Right kidney (tissue), 1 donor: ENCODE data around the gene PALM.
A peak's percentile ranks its signal among the peaks of the same experiment; 100 is the strongest.
"Not testable (repeated sequence)": the region's sequence is repeated elsewhere in the genome, so short reads cannot be mapped to it uniquely, and the experiment has no call there.

Experiments
- DNase-seq: peaks from one replicate; pipeline ENCODE4 v3.0.0-alpha.2; 2016

PALM gene

DNA sequence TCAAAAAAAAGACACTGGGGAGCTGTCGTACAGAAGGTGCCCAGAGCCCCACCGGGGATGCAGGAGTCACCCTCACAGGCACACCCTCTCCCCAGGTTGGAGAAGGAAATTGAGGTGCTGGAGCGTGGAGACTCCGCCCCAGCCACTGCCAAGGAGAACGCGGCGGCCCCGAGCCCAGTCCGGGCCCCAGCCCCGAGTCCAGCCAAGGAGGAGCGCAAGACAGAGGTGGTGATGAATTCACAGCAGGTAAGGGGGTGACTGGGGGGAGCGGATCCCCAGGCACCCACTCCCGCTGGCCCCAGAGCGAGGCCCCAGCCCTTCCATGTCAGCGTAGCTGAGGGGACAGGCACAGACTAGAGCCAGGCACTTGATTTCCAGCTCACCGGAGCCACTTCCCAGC, 22.3 kb downstream of the PALM start:
- DNase-seq: no peak

DNA sequence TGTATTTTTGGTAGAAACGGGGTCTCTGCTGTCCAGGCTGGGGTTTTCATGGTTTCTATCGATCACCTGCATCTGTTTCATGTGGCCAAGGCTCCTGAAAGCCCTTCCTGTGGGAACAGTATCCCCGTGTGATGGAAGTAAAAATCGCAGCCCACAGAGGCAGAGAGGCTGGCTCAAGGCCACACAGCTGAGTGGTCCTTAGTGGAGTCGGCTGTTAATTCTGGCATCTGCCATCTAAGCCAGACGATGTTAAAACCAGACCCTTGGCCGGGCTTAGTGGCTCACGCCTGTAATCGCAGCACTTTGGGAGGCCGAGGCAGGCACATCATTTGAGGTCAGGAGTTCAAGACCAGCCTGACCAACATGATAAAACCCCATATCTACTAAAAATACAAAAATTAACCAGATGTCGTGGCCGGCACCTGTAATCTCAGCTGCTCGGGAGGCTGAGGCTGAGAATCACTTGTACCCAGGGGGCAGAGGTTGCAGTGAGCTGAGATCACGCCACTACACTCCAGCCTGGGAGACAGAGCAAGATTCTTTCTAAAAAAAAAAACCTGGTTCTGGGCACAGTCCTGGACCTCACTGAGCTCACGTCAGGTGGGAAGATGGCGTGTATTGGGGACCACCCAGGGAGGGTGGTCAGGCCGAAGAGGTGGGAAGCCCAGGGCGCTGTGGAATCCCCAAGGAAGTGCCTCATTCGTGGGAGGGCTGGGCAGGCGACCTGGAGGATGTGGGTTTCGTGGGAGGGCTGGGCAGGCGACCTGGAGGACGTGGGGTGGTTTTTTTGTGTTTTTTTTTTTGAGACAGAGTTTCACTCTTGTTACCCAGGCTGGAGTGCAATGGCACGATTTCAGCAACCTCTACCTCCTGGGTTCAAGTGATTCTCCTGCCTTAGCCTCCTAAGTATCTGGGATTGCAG, 23.7 kb downstream of the PALM start:
- no peak for DNase-seq

DNA sequence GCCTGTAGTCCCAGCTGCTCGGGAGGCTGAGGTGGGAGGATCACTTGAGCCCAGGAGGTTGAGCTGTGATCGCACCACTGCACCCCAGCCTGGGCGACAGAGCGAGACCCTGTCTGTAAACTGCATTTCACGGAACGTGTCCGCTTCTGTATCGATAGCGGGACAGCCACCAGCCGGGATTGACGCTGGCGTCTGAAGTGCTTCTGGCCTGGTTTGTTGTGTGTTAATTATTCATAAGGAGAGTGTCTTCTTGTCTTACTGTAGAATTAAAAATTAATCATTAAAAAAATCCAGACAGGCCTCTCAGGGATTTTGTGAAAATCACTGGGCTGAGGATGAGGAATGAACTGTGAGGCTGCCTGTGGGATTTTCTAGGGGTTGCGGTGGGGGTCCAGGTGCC, 26.0 kb downstream of the PALM start:
- DNase-seq: no peak

DNA sequence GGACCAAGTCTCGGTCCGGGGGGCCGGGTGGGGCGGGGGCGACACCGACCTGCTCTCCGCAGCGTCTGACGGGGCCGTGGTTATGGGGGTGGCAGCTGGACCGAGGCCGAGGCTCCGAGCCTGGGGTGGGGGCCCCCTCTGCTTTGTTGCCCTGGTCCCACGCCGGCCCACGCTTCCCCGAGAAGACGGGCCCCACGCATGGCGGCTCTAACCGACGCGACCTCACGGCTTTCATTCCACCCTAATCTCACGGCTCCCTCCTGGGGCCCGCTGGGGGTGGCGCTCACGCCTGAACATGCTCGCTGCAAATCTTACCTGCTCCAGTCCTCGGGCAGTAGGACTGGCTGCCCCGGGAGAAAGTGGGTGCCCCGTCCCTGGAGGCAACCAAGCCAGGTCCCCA, 27.4 kb downstream of the PALM start:
- no peak for DNase-seq

DNA sequence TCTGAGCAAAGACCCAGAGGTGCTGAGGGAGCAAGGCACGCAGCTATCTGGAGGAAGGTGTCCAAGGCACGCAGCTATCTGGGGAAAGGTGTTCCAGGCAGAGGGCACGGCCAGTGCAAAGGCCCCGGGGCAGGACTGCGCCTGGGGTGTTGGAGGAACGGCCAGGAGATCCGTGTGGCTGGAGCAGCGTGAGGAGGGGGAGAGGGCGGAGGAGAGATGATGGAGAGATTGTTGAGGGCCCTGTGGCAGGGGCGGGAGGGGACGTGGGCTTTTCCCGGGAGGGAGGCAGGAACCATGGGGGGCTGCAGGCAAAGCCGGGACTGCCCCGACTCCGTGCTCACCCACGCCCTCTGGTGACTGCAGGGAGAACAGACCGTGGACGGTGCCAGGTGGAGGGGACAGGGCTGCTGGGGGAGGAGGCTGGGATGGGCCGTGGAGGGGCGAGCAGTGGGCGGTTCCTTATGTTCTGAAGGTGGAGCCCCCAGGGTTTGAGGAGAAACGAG, 28.9 kb downstream of the PALM start:
- no peak for DNase-seq

DNA sequence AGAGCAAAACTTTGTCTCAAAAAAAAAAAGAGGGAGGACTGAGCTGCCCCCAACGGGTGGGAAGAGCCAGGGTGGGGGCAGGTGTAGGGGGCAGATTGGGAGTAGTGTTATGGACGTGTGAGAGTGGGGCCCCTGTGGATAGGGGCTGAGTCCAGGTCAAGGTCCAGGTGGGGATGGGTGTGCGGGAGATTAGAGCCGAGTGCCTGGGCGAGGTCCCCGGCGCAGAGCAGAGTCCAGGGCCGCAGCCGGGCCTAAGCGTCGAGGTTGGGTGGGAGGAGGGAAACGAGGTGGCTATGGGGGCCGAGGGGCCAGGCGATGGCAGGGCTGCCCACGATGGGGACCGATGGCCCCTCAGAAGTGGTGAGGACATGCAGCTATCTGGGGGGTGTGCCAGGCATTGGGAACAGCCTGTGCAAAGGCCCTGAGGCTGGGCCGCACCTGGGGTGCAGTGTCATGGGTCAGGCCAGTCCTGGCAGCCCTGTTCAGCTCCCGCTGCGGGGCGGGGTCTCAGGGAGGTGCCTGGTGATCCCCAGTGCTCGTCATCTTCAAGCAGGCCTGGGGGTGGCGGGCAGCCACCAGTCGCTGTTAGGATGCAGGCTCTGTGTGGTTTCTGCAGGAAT, 29.9 kb downstream of the PALM start:
- no peak for DNase-seq

DNA sequence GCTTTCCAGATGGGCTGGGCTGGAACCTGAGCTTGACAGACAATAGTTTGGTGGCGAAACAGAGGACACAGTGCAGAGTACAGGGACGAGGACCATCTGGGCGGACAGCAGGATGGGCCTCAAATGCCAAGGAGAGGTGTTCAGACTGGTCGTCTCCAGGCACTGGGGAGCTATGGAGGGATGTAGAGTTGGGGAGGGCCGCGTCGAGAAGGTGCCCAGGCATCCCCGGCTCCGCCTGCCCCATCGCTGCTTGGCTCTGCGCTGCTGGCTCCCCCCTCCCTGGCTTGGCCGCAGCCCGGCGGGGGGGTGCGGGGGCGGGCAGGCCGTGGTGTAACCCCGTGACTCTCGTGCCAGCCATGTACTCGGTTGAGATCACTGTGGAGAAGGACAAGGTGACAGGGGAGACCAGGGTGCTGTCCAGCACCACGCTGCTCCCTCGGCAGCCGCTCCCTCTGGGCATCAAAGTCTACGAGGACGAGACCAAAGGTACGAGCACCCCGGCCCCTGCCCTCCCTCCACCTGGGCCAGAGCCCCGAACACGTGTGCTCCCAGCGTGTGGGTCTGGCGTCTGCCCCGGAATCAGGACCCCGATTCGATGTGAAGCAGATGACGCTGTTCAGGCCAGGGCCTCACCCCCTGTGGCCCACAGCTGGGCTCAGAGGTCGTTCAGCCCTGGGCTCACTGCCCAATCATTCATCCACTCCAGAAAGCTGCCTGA, 31.4 kb downstream of the PALM start:
- DNase-seq: no peak

DNA sequence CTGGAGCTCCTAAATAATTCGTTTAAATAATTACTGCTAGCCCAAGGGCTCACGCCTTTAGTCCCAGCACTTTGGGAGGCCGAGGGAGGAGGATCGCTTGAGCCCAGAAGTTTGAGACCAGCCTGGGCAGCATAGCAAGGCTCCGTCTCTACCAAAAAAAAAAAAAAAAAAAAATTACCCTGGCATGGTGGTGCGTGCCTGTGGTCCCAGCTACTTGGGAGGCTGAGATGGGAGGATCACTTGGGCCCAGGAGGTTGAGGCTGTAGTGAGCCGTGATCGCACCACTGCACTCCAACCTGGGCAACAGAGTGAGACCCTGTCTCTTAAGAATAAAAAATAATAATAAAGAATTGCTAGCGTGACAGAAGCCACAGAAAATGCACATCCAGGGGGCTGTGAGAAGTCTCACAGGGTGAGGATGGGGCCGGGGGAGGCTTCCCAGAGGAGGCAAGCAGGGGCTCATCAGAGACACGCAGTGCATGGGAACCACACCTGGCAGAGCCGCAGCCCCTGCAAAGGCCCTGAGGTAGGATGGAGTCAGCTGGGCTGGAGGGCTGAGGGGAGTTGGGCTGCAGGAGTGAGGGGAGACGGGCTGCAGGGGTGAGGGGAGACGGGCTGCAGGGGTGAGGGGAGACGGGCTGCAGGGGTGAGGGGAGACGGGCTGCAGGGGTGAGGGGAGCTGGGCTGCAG, 32.2 kb downstream of the PALM start:
- not testable (repeated sequence) for DNase-seq

DNA sequence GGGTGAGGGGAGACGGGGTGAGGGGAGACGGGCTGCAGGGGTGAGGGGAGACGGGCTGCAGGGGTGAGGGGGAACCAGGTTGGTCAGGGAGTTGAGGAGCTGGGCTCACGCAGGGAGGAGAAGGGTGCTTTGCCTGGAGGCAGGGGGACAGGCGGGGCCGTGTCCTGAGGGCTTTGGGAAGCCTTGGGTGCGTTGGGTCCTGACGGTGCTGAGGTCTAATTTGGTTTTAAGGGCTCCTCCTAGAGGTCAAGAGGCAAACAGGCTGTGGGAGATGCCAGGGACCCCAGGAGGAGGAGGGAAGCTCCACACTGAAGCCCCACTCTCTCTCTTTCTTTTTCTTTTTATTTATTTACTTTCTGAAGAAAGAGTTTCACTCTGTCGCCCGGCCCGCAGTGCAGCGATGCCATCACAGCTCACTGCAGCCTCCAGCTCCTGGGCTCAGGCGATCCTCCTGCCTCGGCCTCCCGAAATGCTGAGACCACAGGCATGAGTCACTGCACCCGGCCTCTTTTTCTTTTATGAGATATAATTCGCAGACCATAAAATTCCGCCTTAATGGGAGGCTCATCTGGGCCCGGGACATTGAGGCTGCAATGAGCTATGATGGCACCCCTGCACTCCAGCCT, 32.9 kb downstream of the PALM start:
- DNase-seq: no peak

DNA sequence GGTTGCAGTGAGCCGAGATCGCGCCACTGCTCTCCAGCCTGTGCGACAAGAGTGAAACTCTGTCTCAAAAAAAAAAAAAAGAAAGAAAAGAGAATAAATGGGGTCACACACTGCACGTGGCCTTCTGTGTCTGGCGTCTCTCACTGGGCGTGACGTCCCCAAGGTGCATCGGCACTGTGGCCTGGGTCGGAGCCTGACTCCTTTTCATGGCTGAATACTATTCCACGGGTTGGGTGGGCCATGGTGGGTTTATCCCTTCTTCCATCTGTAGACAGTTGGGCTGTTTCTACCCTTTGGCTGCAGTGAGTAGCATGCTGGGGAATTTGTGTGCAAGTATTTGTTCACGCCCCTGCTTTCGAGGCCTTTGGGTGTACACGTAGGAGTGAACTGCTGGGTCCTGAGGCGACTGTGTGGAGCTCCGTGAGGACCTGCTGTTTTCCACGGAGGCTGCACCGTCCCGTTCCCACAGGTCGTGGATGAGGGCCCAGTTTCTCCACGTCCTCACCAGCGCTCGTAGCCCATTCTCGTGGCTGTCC, 33.9 kb downstream of the PALM start:
- no peak for DNase-seq

DNA sequence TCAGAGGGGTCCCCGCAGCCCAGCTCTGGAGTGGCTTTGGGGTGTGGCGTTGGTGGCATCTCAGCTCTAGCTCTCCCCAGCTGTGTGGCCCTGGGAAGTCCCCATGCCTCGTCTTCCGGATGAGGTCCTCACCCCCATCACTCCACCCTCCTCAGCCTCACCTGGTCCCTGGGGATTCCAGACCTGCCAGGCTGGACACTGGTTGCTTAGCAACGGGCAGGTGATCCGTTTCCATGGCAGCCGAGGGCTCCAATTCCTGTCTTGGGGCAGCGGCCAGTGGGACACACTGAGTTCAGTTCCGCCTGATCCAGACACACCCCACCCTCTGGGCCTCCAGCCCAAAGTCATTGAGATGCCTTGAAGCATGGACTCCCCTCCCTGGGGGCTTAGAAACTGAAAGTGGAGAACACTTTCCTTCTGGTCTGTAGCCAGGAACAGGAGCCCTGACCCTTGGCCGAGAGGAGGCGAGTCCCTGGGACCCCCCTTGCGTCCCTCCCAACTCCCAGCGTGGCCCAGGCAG, 34.5 kb downstream of the PALM start:
- no peak for DNase-seq

DNA sequence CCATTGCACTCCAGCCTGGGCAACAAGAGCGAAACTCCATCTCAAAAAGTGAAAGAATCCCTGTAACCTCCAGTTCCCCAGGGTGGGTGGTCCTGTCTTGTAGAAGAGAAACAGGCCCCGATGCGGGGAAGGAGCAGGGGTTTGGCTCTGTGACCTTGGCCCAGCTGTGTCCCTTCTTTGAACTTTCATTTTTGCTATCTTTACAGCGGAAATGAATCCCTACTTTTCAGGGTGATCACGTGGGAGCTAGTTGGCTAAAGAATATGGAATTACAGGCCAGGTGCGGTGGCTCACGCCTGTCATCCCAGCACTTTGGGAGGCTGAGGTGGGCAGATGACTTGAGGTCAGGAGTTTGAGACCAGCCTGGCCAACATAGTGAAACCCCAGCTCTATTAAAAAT, 36.4 kb downstream of the PALM start:
- DNase-seq: not testable (repeated sequence)

DNA sequence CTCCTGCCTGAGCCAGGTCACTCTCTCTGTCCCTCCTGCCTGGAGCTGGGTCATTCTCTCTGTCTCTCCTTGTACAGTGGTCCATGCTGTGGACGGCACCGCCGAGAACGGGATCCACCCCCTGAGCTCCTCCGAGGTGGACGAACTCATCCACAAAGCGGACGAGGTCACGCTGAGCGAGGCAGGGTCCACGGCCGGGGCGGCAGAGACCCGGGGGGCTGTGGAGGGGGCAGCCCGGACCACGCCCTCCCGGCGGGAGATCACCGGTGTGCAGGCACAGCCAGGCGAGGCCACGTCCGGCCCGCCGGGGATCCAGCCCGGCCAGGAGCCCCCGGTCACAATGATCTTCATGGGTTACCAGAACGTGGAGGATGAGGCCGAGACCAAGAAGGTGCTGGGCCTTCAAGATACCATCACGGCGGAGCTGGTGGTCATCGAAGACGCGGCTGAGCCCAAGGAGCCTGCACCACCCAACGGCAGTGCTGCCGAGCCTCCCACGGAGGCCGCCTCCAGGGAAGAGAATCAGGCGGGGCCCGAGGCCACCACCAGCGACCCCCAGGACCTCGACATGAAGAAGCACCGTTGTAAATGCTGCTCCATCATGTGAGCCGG, 37.6 kb downstream of the PALM start:
- DNase-seq: no peak

DNA sequence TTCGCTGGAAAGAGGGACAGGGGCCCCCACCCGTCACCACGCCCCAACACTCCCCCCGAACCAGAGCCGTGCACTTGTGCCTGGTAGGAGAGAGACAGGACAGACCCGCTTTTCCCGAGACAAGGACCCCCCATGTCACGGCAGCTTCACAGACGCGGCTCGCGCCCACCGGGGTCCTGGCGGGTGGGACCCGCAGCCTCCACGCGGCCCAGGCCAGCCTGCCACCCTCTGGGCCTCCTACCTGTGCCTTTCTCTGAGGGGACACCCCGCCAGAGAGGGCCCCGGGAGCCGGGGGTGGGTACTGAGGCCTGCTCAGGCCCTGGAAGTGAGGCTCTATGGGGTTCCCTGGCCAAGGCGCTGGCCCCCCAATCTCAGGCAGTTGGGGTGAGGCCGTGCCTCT, 38.2 kb downstream of the PALM start:
- no peak for DNase-seq

DNA sequence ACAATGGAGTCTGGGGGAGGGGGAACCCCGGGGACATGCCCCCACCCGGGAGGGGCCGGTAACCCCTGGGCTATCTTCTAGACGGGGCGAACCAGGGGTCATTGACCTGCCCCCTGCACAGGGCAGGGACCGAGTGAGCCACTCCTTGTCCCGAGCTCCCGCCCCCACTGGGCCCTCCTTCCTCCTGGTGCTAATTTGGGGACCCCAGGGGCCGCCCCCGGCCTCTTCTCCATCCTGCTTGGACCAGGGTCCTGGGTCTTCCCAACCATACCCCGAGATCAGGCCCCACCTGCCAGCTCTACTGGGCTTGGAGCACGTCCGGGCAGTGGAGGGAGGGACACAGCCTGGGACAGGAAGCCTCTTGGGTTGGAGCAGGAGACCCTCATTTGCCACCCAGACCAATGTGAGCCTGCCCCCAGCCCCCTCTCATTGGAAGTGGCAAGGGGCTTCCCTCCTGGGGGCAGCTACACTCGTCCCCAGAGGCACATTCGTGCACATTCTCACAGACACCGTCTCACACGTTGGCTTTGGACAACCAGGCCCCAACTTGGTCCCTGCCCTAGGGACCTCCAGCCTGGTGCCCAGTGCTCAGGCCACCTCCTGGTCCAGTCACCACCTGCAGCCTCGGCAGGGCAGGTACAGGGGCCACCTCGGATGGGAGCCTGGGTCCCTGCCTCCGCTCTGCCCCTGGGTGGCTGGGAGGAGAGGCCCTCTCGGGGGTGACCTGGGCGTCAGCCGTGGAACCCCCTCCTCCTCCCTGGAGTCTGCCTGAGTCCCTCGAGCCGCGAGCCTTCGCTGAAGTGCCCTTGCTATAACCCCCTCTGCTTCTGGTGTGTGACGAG, 38.9 kb downstream of the PALM start:
- DNase-seq: no peak

DNA sequence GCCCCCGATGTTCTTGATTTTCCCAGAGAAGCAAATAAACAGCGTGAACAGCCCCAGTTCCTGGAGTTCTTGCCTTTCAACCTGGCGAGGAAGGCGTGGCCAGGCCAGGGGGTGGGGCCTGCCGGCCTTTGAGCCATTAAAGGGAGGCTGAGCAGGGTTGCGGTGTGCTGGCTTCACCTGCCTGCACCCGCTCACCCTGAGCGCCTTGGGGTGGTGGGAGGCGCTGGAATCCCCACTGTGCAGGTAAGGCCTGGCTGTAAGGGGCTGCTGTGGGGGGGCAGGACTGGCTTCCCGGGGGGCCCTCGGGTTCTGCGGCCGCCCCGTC, 39.5 kb downstream of the PALM start:
- no peak for DNase-seq

DNA sequence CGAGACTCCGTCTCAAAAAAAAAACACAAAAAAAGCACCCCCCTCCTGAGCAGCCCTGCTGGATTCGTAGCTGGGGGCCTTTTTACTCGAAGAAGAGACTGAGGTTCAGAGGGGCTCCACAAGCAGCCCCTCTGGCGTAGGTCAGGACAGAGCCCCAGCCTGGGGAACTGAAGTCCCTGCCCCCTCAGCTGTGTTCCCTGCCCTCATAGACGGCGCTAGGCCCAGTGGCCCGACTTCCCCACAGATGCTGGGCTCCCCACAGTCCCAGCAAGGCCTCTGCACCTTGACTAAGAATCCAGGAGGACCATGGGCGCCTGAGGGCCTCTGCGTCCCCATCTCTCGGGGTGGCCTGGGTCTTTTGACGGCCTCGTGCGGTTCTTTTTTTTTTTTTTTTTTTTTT, 41.1 kb downstream of the PALM start:
- no peak for DNase-seq

DNA sequence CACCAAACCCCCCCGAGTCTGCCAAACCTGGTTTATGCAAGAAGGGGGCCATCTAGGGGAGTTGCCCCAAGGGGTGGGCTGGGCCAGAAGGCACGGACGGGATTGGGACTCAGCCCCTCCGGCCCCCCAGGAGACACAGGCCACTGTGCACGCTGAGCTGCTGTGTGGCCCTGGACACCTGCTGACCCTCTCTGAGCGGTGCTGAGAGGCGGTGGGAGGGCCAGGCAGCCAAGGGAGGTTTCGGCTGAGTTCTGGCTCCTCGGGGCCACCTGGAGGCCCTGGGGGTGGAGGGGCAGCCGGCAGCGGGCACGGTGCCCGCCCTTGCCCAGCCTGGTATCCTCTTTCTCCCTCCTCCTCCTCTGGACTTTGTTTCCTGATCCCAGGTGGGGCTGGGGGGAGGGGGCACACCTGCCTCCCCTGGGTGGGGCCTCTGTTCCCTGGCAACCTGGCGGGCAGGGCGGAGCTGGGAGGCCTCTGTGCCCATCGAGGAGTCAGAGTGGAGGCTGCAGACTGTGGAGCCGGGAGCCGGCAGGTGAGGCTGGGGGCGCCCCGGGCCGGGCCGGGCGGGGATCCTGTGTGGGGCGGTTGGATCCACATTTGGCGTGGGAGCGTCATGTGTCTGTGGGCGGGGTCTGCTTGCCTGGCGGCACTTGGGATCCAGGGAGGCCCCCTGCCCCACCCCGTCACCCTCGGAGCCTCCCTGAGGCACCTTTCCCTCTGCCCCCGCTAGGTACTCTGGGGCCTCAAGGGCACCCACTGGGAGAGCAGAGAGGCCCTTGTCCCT, 42.1 kb downstream of the PALM start, which contains the start of gene MISP:
MISP (plus strand) TSS at position 473 of the 784 bp plus-strand sequence. CDS start 5,835 bp downstream, outside the sequence.
- peak; percentile 56 for DNase-seq
